ENCODE data around the gene CDK12. TPM values are rescaled to one million over a fixed set of nuclear protein-coding genes. Genes with fewer than 3 reads are reported as not detected.
"Not testable (repeated sequence)": the region's sequence is repeated elsewhere in the genome, so short reads cannot be mapped to it uniquely, and the experiment has no call there.

CDK12 gene
- total RNA-seq, 1 donor from 2014 or later: 63.0 TPM

GRCh38 chr17:39533891-39534290 is 72.6 kb downstream of the CDK12 start:
- Mint-ChIP-seq H3K9me3 (ENCODE audit: unreplicated experiment) (no peaks in the 10 kb centered on the region), H3K36me3 (ENCODE audit: low read depth, unreplicated experiment) (peaks cover 10% of the 10 kb centered on the region), H3K27ac (ENCODE audit: unreplicated experiment) (no peak overlapping the region), H3K4me1 (ENCODE audit: unreplicated experiment) (peaks cover 78% of the 10 kb centered on the region), H3K27me3 (ENCODE audit: unreplicated experiment) (no peaks in the 10 kb centered on the region), H3K4me3 (ENCODE audit: unreplicated experiment) (peak overlapping the region; percentile 62)
- no peak for TF ChIP-seq CTCF (IDR thresholded peaks at IDR 0.05; ENCODE audit: unreplicated experiment)
- DNase-seq (ENCODE audit: low spot score): no peak

- Mint-ChIP-seq H3K27me3 (ENCODE audit: unreplicated experiment) (peaks cover 4% of the 10 kb centered on the region), H3K36me3 (ENCODE audit: low read depth, unreplicated experiment) (peaks cover 10% of the 10 kb centered on the region), H3K4me3 (ENCODE audit: unreplicated experiment) (peak overlapping the region; percentile 56), H3K27ac (ENCODE audit: unreplicated experiment) (peak overlapping the region; percentile 62), H3K9me3 (ENCODE audit: unreplicated experiment) (no peaks in the 10 kb centered on the region), H3K4me1 (ENCODE audit: unreplicated experiment) (peaks cover 81% of the 10 kb centered on the region)
- no peak for TF ChIP-seq CTCF (IDR thresholded peaks at IDR 0.05; ENCODE audit: unreplicated experiment)
- DNase-seq (ENCODE audit: low spot score): no peak
Measured at GRCh38 chr17:39534768-39535405, 73.6 kb downstream of the CDK12 start.

- Mint-ChIP-seq H3K9me3 (ENCODE audit: unreplicated experiment) (no peaks in the 10 kb centered on the region), H3K4me3 (ENCODE audit: unreplicated experiment) (no peak overlapping the region), H3K36me3 (ENCODE audit: low read depth, unreplicated experiment) (peaks cover 7% of the 10 kb centered on the region), H3K4me1 (ENCODE audit: unreplicated experiment) (peaks cover 81% of the 10 kb centered on the region), H3K27me3 (ENCODE audit: unreplicated experiment) (peaks cover 4% of the 10 kb centered on the region), H3K27ac (ENCODE audit: unreplicated experiment) (peak overlapping the region; percentile 55)
- DNase-seq (ENCODE audit: low spot score): no peak
- no peak for TF ChIP-seq CTCF (IDR thresholded peaks at IDR 0.05; ENCODE audit: unreplicated experiment)
Measured at GRCh38 chr17:39536468-39536867, 75.2 kb downstream of the CDK12 start.

- not testable (repeated sequence) for H3K36me3 Mint-ChIP-seq (ENCODE audit: low read depth, unreplicated experiment); H3K4me3 Mint-ChIP-seq (ENCODE audit: unreplicated experiment); H3K27ac Mint-ChIP-seq (ENCODE audit: unreplicated experiment); H3K27me3 Mint-ChIP-seq (ENCODE audit: unreplicated experiment); H3K9me3 Mint-ChIP-seq (ENCODE audit: unreplicated experiment); DNase-seq (ENCODE audit: low spot score)
- peaks cover 78% of the 10 kb centered on the region for H3K4me1 Mint-ChIP-seq (ENCODE audit: unreplicated experiment)
Measured at GRCh38 chr17:39537364-39537763, 76.1 kb downstream of the CDK12 start.

GRCh38 chr17:39538866-39539265 is 77.6 kb downstream of the CDK12 start:
- peaks cover 66% of the 10 kb centered on the region for H3K4me1 Mint-ChIP-seq (ENCODE audit: unreplicated experiment)
- no peaks in the 10 kb centered on the region for H3K36me3 Mint-ChIP-seq (ENCODE audit: low read depth, unreplicated experiment)
- no peak for DNase-seq (ENCODE audit: low spot score)
- no peak for TF ChIP-seq CTCF (IDR thresholded peaks at IDR 0.05; ENCODE audit: unreplicated experiment)
- H3K27ac Mint-ChIP-seq (ENCODE audit: unreplicated experiment): peak overlapping the region; percentile 53
- no peak overlapping the region for H3K4me3 Mint-ChIP-seq (ENCODE audit: unreplicated experiment)
- H3K27me3 Mint-ChIP-seq (ENCODE audit: unreplicated experiment): peaks cover 4% of the 10 kb centered on the region
- H3K9me3 Mint-ChIP-seq (ENCODE audit: unreplicated experiment): no peaks in the 10 kb centered on the region
